Suppressor macrophage (primary cell): Measurements from ENCODE around the gene GAL.
A peak's percentile ranks its signal among the peaks of the same experiment; 100 is the strongest.

Source experiments
- DNase-seq, 4 experiments: peaks; one replicate each; pipeline ENCODE4 v3.0.0-alpha.2; 2020 to 2022

The GAL gene

GRCh38 chr11:68683121-68683520 is 1.2 kb upstream of the GAL start:
- peak; percentile 56 to 86 (median 73) for DNase-seq

DNA sequence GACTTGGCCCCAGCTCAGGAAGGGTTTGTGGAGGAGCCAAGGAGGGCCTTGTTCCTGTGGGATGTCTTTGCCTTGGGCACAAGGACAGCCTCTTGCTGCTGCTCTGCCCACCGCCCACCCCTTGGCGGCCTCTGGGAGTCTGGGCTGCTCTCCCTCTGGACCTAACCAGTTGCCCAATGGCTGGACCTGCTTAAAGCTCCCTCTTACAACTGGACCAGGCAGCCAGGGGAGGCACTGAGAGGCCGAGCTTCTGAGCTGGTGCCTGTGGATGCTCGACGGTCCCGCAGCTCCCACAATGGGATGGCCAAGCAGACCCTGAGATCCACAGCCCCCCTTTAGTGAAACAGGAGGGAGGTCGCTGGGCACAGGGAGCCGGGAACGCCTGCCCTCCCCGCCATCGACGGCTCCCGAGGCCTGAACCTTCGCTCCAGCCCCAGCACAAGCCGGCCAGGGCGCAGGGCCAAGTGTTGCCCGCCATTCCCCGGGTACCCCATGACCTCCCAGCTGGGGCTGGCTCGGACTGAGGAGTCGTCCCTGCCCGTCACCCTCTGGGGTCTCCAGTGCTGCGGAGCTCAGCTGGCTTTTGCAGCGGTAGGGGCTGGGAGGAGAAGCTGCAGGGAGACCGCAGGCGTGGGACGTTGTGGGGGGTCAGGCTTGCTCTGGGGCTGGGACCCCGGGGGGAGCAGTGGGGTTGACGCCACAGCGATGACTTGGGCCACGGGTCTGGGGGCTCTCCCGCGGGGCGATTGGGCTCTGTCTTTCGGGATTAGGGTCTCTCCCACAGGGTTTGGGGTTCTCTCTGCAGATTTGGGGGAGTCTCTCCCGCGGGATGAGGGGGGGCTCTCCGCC is 584 bp upstream of the GAL start:
- peak in 3 of 4 experiments; percentile 27 to 66 (median 62) for DNase-seq

- DNase-seq = no peak
Observed at GRCh38 chr11:68685656-68686380, 1.5 kb downstream of the GAL start.

- no peak for DNase-seq
Observed at GRCh38 chr11:68686486-68686885, 2.1 kb downstream of the GAL start.

DNA sequence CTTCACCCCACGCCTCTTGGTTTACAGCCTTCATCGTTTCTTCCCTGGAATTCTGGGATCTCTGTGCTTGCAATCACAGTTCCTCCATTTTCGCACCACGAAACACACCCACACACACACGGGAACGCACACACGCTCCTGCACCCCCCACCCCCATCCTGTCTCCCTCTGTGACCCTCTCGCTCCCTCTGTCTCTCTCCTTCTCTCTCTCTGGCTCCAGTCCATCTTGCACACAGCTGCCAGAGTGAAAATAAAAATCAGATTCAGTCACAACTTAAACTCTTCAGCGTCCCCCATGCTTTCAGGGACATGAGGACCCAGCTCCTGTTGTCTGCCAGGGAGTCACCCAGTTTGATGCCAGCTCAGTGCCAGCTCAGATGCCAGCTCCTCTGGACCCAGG is 3.0 kb downstream of the GAL start:
- DNase-seq = no peak

- no peak for DNase-seq
Observed at GRCh38 chr11:68687986-68688385, 3.6 kb downstream of the GAL start.

GRCh38 chr11:68688881-68689280 is 4.5 kb downstream of the GAL start:
- no peak for DNase-seq

DNA sequence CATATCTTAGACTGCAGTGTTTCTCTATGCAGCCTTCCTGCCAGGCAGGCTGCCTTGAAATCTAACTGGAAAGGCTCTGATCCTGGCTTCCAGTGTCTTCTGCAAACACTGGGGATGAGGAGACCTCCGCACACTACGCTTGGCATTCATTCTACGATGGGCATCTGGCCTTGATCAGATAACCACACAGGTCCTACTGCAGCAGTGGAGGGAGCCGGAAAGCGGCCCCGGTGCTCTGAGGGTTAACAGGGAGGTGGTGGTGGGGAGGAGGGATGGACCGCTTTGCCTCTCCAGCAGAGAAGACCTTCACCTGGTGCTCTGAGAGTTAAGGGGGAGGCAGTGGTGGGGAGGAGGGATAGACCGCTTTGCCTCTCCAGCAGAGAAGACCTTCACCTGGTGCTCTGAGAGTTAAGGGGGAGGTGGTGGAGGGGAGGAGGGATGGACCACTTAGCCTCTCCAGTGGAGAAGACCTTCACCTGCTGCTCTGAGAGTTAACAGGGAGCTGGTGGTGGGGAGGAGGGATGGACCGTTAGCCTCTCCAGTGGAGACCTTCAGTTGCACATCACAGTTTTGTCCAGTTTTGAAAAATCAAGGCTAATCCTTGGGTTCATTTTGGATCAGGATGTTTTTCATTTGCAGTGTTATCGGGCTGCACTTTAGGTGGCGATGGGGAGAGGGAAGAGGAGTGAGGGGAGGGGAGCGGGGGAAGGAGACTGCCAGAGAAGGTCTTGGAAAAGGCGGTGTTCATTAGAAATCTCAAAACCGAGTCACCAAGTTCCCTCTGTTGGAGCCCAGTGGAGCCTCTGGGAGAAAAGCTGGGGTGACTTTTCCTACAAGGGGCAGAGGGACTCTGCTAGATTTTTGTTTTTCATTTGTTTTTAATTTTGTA is 5.6 kb downstream of the GAL start:
- no peak for DNase-seq

DNA sequence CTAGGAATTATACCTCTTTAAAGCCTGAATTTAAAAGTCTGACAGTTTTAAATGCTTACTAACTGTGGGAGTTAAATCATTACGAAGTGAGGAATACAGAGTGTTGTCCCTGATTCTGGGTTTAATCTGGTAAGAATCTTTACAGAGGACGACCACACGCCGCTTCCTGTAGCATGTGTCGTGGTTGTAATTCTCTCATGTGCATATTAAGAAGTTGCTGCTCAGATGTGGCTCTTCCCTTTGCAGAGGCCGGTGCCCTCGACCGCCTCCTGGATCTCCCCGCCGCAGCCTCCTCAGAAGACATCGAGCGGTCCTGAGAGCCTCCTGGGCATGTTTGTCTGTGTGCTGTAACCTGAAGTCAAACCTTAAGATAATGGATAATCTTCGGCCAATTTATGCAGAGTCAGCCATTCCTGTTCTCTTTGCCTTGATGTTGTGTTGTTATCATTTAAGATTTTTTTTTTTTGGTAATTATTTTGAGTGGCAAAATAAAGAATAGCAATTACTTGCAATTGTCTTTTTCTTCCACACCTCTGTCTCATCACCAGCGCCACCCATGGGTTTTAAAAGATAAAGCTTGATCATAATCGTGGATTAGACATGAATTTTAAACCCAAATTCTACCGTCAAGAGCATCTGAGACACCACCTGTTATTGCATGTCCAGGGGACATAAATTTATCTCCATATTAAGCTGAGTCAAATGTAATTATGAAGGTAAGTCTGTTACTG is 6.5 kb downstream of the GAL start:
- DNase-seq = no peak

GRCh38 chr11:68691402-68691784 is 7.0 kb downstream of the GAL start:
- no peak for DNase-seq

DNA sequence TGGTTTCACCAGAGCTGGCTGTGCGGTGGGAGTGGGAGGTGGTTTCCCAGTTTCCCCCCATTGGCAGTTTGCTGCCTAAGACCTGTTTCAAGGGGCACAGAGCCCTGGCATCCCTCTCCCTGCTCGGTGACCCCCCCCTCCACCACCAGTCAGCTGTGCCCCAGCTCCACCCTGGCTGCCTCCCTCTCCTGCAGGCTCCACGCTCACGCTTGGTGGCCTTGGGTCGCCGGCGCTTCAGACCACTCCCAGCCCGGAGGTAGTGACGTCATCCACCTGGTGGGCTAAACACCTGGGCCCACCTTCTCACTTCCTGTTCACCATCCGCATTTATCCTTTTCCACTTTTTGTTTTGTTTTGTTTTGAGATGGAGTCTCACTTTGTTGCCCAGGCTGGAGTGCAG is 7.8 kb downstream of the GAL start:
- peak in 1 of 4 experiments; percentile 19 for DNase-seq

DNA sequence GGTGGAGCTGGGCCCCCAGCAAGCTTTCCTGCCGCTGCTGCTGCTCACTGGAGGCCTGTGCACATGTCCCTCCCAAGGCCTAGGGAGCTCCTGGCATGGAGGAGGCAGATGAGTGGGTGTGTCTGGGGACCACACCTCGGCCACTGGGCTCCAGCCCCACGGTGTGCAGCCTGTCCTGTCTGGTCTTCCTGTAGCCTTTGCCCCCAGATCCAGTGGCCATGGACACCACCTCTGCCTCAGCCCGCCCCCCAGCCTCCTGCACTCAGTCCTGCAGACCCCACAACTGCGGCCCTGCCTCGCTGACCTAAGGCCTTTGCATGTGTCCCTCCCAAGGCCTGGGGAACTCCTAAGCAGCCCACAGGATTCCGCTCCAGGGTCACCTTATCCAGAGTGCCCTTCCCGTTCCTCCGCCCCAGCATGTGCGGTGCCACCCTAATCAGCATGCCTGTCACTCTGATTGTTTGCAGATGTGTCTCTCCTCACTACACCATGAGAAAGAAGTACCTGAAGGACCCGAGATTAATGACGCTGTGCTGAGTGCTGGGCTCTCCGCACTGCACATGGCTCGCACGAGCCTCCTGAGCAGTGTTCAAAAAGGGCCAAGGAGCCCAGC is 8.6 kb downstream of the GAL start:
- no peak for DNase-seq

GRCh38 chr11:68693484-68693882 is 9.1 kb downstream of the GAL start:
- no peak for DNase-seq

GRCh38 chr11:68694431-68695297 is 10.3 kb downstream of the GAL start:
- DNase-seq = peak in 2 of 4 experiments; percentile 21 to 26

DNA sequence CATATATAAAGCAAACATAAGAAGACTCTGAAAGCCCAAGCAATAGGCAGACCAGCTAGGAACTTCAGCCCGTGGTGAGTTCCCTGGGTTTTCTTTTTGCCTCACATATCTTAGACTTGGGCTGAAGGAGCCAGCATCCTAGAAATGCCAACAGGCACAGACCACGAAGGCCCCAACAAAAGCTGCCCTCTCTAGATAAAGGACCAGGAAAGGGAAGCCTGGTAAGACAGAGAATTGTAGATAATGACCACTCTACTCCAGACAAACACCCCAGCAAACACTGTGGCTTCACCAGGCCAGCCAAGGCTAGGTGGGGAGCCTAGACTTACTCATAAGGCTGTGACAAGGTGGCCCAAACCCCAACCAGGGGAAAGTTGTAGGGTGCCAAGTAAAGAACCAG is 11.2 kb downstream of the GAL start:
- DNase-seq = no peak

GRCh38 chr11:68698993-68699392 is 14.6 kb downstream of the GAL start:
- DNase-seq = no peak

GRCh38 chr11:68704887-68705286 is 20.5 kb downstream of the GAL start:
- no peak for DNase-seq

GRCh38 chr11:68707527-68707926 is 23.2 kb downstream of the GAL start:
- no peak for DNase-seq

GRCh38 chr11:68709062-68709461 is 24.7 kb downstream of the GAL start:
- peak; percentile 45 to 76 (median 67) for DNase-seq

DNA sequence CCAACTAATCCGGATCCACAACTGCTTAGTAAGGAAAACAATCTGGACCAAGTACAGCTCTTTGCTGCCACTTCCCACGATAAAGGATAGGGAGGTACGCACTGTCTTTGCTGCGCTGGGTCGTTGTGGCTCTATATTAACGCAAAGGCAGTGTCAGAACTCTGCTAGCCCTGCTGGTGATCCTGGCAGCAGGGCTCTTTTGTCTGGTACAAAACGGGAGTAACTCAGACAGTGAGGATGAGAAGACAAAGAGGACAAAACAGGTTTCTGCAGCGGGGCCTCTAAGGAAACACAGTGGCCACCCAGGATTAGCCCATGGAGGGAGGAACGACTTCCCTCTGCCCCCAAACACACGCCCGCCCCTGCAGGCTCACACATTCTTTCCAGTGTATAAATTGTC is 26.1 kb downstream of the GAL start:
- no peak for DNase-seq

DNA sequence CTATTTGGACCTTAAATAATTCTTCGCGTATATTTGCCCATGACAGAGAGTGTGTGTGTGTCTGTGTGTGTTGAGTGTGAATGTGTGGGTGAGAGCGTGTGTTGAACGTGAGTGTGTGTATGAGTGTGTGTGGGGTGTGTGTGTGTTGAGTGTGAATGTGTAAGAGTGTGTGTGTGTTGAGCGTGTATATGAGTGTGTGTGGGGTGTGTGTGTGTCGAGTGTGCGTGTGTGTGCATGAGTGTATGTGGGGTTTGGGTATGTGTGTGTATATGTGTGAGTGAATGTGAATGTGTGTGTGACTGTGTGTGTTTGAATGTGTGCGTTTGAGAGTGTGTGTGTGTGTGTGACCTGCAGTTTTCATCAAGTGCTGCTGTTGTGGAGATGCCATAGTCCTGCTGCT is 26.8 kb downstream of the GAL start:
- no peak for DNase-seq
